ENCODE measurements around the gene MICAL1.

DNA sequence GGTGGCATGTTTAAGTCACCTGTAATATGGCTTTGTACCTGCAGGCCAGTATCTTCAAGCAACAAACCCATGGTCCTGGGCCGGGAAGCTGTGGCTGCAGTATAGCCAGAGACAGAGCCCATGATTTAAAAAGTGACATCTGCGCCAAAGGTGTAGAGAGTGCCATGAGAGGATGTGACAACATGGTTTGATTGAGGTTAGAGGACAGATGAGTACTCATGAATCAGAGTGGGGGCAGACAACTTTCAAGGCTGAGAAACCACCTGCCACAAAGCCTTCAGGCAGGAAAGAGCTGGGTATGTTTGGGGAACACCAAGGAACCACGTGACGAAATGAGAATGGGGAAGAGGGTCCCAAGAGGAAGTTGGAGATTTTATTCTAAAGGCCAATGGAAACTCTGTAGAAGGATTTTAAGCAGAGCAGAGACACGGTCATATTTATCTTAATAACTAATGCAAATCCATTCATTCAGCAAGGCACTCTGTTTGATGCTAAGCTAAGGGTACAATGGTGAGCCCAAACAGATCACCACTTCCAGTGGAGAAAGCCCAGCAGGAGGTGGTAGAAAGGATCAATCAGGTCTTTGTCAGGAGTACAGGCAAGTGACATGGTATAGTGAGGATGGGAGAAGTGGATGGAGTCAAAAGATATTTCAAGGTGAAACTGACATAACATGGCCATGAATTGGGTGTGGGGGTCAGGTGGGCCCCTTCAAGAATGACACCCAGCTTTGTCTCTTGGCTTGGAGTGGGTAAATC lies 3.4 kb upstream of the MICAL1 start:
- TF ChIP-seq EZH2 (IDR thresholded peaks at IDR 0.05) (no peak), POLR2AphosphoS5 (IDR thresholded peaks at IDR 0.05; ENCODE audit: borderline replicate concordance, low read depth, low read length) (no peak), FOXP2 (optimal IDR thresholded peaks at IDR 0.05; ENCODE audit: control extremely low read depth, extremely low read length, insufficient read depth) (no peak)
